K562 (cell line): ENCODE results near the gene FBLN7.

Source experiments
- ELF1 ChIP-seq: fragments of 200-800 bp; sonication (Bioruptor generic); IDR thresholded peaks from 2 replicates; pipeline ENCODE4 v1.6.1; 2016; ENCODE audit warnings: missing genetic modification characterization, missing compliant biosample characterization
- RAD21 ChIP-seq, 2 experiments: fragments of 250-450 bp in 1 of 2; fragments of 450-650 bp in 1 of 2; sonication (Bioruptor Pico) in 1 of 2; formaldehyde crosslinking in 1 of 2; IDR thresholded peaks in 1 of 2; conservative IDR thresholded peaks in 1 of 2; 2 replicates each; pipeline versions ENCODE4 v1.4.0 to v1.8.0; 2020 to 2022; ENCODE audit warnings: mild to moderate bottlenecking in 2 of 2, moderate library complexity in 1 of 2
- RBM22 ChIP-seq: fragments of 200-400 bp; formaldehyde crosslinking; IDR thresholded peaks from 2 replicates; pipeline ENCODE4 v1.6.1; 2018; ENCODE audit warnings: low read length, low read depth; ENCODE audit not compliant: poor library complexity, severe bottlenecking
- ZNF174 ChIP-seq: fragments of 250-450 bp; sonication (Bioruptor Pico); IDR thresholded peaks from 2 replicates; pipeline ENCODE4 v1.4.0; 2020; ENCODE audit warnings: mild to moderate bottlenecking
- TF ChIP-seq, protein P1 (sequence below), 3 experiments: IDR thresholded peaks in 2 of 3; conservative IDR thresholded peaks in 1 of 3; 2 replicates each; pipeline ENCODE4 v1.5.1; 2011 to 2012; ENCODE audit warnings: low read length in 3 of 3, mild to moderate bottlenecking in 3 of 3, control low read depth in 2 of 3, improper control_type of control experiment in 1 of 3, inconsistent platforms in 1 of 3, low read depth in 1 of 3, mixed read lengths in 1 of 3, moderate library complexity in 1 of 3; ENCODE audit not compliant: insufficient read depth in 2 of 3
- TF ChIP-seq, protein P2 (sequence below): sonication (generic); formaldehyde crosslinking; IDR thresholded peaks from 2 replicates; pipeline ENCODE4 v1.8.1; 2022; ENCODE audit warnings: missing genetic modification reagents

- TF ChIP-seq, protein P1, sequence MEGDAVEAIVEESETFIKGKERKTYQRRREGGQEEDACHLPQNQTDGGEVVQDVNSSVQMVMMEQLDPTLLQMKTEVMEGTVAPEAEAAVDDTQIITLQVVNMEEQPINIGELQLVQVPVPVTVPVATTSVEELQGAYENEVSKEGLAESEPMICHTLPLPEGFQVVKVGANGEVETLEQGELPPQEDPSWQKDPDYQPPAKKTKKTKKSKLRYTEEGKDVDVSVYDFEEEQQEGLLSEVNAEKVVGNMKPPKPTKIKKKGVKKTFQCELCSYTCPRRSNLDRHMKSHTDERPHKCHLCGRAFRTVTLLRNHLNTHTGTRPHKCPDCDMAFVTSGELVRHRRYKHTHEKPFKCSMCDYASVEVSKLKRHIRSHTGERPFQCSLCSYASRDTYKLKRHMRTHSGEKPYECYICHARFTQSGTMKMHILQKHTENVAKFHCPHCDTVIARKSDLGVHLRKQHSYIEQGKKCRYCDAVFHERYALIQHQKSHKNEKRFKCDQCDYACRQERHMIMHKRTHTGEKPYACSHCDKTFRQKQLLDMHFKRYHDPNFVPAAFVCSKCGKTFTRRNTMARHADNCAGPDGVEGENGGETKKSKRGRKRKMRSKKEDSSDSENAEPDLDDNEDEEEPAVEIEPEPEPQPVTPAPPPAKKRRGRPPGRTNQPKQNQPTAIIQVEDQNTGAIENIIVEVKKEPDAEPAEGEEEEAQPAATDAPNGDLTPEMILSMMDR (IDR thresholded peaks at IDR 0.05 in 2 of 3, conservative IDR thresholded peaks at IDR 0.05 in 1 of 3; ENCODE audit: insufficient read depth in 2 of 3, low read depth in 1 of 3, low read length in 3 of 3), result no peak
- TF ChIP-seq RAD21 (CRISPR knock-in tag; conservative IDR thresholded peaks at IDR 0.05 in 1 of 2, IDR thresholded peaks at IDR 0.05 in 1 of 2) (no peak), ELF1 (no peak), RBM22 (no peak), ZNF174 (no peak)
- TF ChIP-seq, protein P2, sequence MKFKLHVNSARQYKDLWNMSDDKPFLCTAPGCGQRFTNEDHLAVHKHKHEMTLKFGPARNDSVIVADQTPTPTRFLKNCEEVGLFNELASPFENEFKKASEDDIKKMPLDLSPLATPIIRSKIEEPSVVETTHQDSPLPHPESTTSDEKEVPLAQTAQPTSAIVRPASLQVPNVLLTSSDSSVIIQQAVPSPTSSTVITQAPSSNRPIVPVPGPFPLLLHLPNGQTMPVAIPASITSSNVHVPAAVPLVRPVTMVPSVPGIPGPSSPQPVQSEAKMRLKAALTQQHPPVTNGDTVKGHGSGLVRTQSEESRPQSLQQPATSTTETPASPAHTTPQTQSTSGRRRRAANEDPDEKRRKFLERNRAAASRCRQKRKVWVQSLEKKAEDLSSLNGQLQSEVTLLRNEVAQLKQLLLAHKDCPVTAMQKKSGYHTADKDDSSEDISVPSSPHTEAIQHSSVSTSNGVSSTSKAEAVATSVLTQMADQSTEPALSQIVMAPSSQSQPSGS, result no peak
These were observed 4.4 kb downstream of the FBLN7 start for GRCh38 chr2:112142525-112143078.
